Neural progenitor cell (in vitro differentiated cells): ENCODE measurements around the gene KRTAP19-1. TPM values are rescaled to one million over a fixed set of nuclear protein-coding genes. Genes with fewer than 3 reads are reported as not detected.

Experiments
- DNase-seq: peaks from one replicate; pipeline ENCODE4 v3.0.0-alpha.2; 2016; ENCODE audit warnings: low spot score
- H2AFZ ChIP-seq: fragments of 200-600 bp; sonication (generic); replicated peaks from 2 replicates; pipeline ENCODE4 v1.6.1; 2016; ENCODE audit warnings: antibody characterized with exemption
- H3F3A ChIP-seq: fragments of 200-600 bp; sonication (generic); 2 replicates; pipeline ENCODE4 v1.6.1; 2016; ENCODE audit warnings: antibody characterized with exemption, low read depth
- H3K27ac ChIP-seq: fragments of 200-600 bp; sonication (generic); 2 replicates; pipeline ENCODE4 v1.5.1; 2016; ENCODE audit warnings: mild to moderate bottlenecking
- H3K27me3 ChIP-seq: fragments of 200-600 bp; sonication (generic); 2 replicates; pipeline ENCODE4 v1.6.1; 2016; ENCODE audit warnings: mild to moderate bottlenecking, moderate library complexity
- H3K36me3 ChIP-seq: fragments of 200-600 bp; sonication (generic); 2 replicates; pipeline ENCODE4 v1.5.1; 2016
- H3K4me1 ChIP-seq: fragments of 200-600 bp; sonication (generic); 2 replicates; pipeline ENCODE4 v1.6.1; 2016; ENCODE audit warnings: mixed run types
- H3K4me2 ChIP-seq: fragments of 200-600 bp; sonication (generic); 2 replicates; pipeline ENCODE4 v1.6.1; 2016
- H3K4me3 ChIP-seq: fragments of 200-600 bp; sonication (generic); 2 replicates; pipeline ENCODE4 v1.5.1; 2016
- H3K79me2 ChIP-seq: fragments of 200-600 bp; sonication (generic); 2 replicates; pipeline ENCODE4 v1.6.1; 2016; ENCODE audit warnings: low read depth
- H3K9ac ChIP-seq: fragments of 200-600 bp; sonication (generic); 2 replicates; pipeline ENCODE4 v1.6.1; 2016
- H3K9me3 ChIP-seq: fragments of 200-600 bp; sonication (generic); 2 replicates; pipeline ENCODE4 v1.5.1; 2016; ENCODE audit warnings: low read depth
- H4K20me1 ChIP-seq: fragments of 200-600 bp; sonication (generic); 2 replicates; pipeline ENCODE4 v1.6.1; 2016; ENCODE audit warnings: low read depth
- H3K27ac Mint-ChIP-seq: 3 replicates; pipeline ENCODE4 v1.8.0; 2021; ENCODE audit warnings: mixed read lengths
- H3K27me3 Mint-ChIP-seq: 2 replicates; pipeline ENCODE4 v1.8.0; 2022; ENCODE audit warnings: low read depth, mild to moderate bottlenecking, inconsistent platforms, moderate library complexity, mixed read lengths; ENCODE audit not compliant: insufficient read depth
- H3K36me3 Mint-ChIP-seq: 3 replicates; pipeline ENCODE4 v1.8.0; 2021; ENCODE audit warnings: mixed read lengths
- H3K4me1 Mint-ChIP-seq: 3 replicates; pipeline ENCODE4 v1.8.0; 2021; ENCODE audit warnings: mixed read lengths
- H3K4me3 Mint-ChIP-seq: 3 replicates; pipeline ENCODE4 v1.8.0; 2021; ENCODE audit warnings: mild to moderate bottlenecking, moderate library complexity, mixed read lengths
- H3K9me3 Mint-ChIP-seq: 3 replicates; pipeline ENCODE4 v1.8.0; 2020; ENCODE audit warnings: mixed read lengths
- CTCF ChIP-seq: fragments of 200-600 bp; sonication (generic); IDR thresholded peaks from 2 replicates; pipeline ENCODE4 v1.5.1; 2017; ENCODE audit warnings: antibody characterized with exemption, mild to moderate bottlenecking
- EZH2 ChIP-seq: fragments of 200-600 bp; sonication (generic); IDR thresholded peaks from 2 replicates; pipeline ENCODE4 v1.6.1; 2017; ENCODE audit warnings: antibody characterized with exemption, mild to moderate bottlenecking, moderate library complexity
- EZH2phosphoT487 ChIP-seq: fragments of 200-600 bp; sonication (generic); IDR thresholded peaks from 2 replicates; pipeline ENCODE4 v1.6.1; 2017; ENCODE audit warnings: antibody characterized with exemption
- total RNA-seq: library from RNA; depleted of rRNA; stranded (reverse); fragments of >200 nt; gene quantifications from 2 replicates; pipeline ENCODE4 v1.2.3, GENCODE V29; 2015; ENCODE audit warnings: low replicate concordance

KRTAP19-1 gene
- total RNA-seq, 1 donor from 2014 or later: not detected

GRCh38 chr21:30468900-30469714 lies 11.1 kb downstream of the KRTAP19-1 start:
- Histone ChIP-seq H3K27ac (no peak overlapping the region), H3K27me3 (no peaks in the 10 kb centered on the region), H2AFZ (no peak overlapping the region), H3K4me2 (no peak overlapping the region), H3K4me1 (no peaks in the 10 kb centered on the region), H3K36me3 (no peaks in the 10 kb centered on the region), H3K79me2 (no peaks in the 10 kb centered on the region), H4K20me1 (no peaks in the 10 kb centered on the region), H3K9me3 (no peaks in the 10 kb centered on the region), H3K4me3 (no peak overlapping the region), H3K9ac (no peak overlapping the region), H3F3A (no peaks in the 10 kb centered on the region)
- peak overlapping the region; percentile 13 for H3K27ac Mint-ChIP-seq
- no peaks in the 10 kb centered on the region for H3K27me3 Mint-ChIP-seq
- no peaks in the 10 kb centered on the region for H3K9me3 Mint-ChIP-seq
- no peaks in the 10 kb centered on the region for H3K36me3 Mint-ChIP-seq
- no peaks in the 10 kb centered on the region for H3K4me1 Mint-ChIP-seq
- TF ChIP-seq CTCF: no peak
- TF ChIP-seq EZH2phosphoT487: no peak
- no peak for TF ChIP-seq EZH2
- no peak for DNase-seq
- H3K4me3 Mint-ChIP-seq: no peak overlapping the region

GRCh38 chr21:30463713-30464112 lies 16.5 kb downstream of the KRTAP19-1 start:
- no peak overlapping the region for H3K27ac Mint-ChIP-seq
- no peaks in the 10 kb centered on the region for H3K27me3 Mint-ChIP-seq
- H3K4me1 ChIP-seq: no peaks in the 10 kb centered on the region
- H2AFZ ChIP-seq: peak overlapping the region; percentile 77
- no peaks in the 10 kb centered on the region for H3K9me3 Mint-ChIP-seq
- peak; percentile 39 for DNase-seq
- no peaks in the 10 kb centered on the region for H4K20me1 ChIP-seq
- no peaks in the 10 kb centered on the region for H3K4me1 Mint-ChIP-seq
- no peak overlapping the region for H3K9ac ChIP-seq
- no peak overlapping the region for H3K27ac ChIP-seq
- no peaks in the 10 kb centered on the region for H3K9me3 ChIP-seq
- H3K4me3 Mint-ChIP-seq: no peak overlapping the region
- no peaks in the 10 kb centered on the region for H3K36me3 Mint-ChIP-seq
- H3K4me2 ChIP-seq: no peak overlapping the region
- no peaks in the 10 kb centered on the region for H3F3A ChIP-seq
- no peaks in the 10 kb centered on the region for H3K79me2 ChIP-seq
- no peaks in the 10 kb centered on the region for H3K27me3 ChIP-seq
- TF ChIP-seq EZH2phosphoT487: no peak
- TF ChIP-seq CTCF: peak; percentile 69
- no peak for TF ChIP-seq EZH2
- H3K36me3 ChIP-seq: no peaks in the 10 kb centered on the region
- no peak overlapping the region for H3K4me3 ChIP-seq

GRCh38 chr21:30448514-30448913 lies 31.7 kb downstream of the KRTAP19-1 start:
- Histone ChIP-seq H3K4me2 (no peak overlapping the region), H3K27me3 (no peaks in the 10 kb centered on the region), H3K4me3 (no peak overlapping the region), H4K20me1 (no peaks in the 10 kb centered on the region), H3K9ac (no peak overlapping the region), H3K9me3 (no peaks in the 10 kb centered on the region), H3K4me1 (no peaks in the 10 kb centered on the region), H3F3A (no peaks in the 10 kb centered on the region), H3K79me2 (no peaks in the 10 kb centered on the region), H3K27ac (no peak overlapping the region), H2AFZ (no peak overlapping the region), H3K36me3 (no peaks in the 10 kb centered on the region)
- TF ChIP-seq CTCF (no peak), EZH2 (no peak), EZH2phosphoT487 (no peak)
- H3K27me3 Mint-ChIP-seq: no peaks in the 10 kb centered on the region
- no peak overlapping the region for H3K4me3 Mint-ChIP-seq
- H3K27ac Mint-ChIP-seq: no peak overlapping the region
- H3K9me3 Mint-ChIP-seq: no peaks in the 10 kb centered on the region
- DNase-seq: no peak
- H3K36me3 Mint-ChIP-seq: no peaks in the 10 kb centered on the region
- H3K4me1 Mint-ChIP-seq: no peaks in the 10 kb centered on the region
